Gastroesophageal sphincter (tissue), 4 donors: ENCODE data around the gene ADAM12. TPM values are rescaled to one million over a fixed set of nuclear protein-coding genes. Genes with fewer than 3 reads are reported as not detected.

Experiments used
- ATAC-seq: fragments of 150-250 bp; one replicate; pipeline ENCODE4 v1.9.1; 2016; ENCODE audit warnings: mild to moderate bottlenecking, moderate library complexity
- H3K27ac ChIP-seq, 4 donors: fragments of 200-600 bp; sonication (generic) in 3 of 4; 1 replicate in 3 of 4; 2 replicates in 1 of 4; pipeline ENCODE4 v1.5.1; 2016 to 2019
- H3K27me3 ChIP-seq: fragments of 200-600 bp; sonication (generic); one replicate; pipeline ENCODE4 v1.5.1; 2019
- H3K36me3 ChIP-seq, 2 donors: fragments of 200-600 bp; sonication (generic); one replicate each; pipeline ENCODE4 v1.5.1; 2019; ENCODE audit warnings: control low read depth in 1 of 2
- H3K4me1 ChIP-seq, 3 donors: fragments of 200-600 bp; sonication (generic); 1 replicate in 2 of 3; 2 replicates in 1 of 3; pipeline ENCODE4 v1.5.1; 2016 to 2019; ENCODE audit warnings: control low read depth in 2 of 3
- H3K4me3 ChIP-seq, 2 donors: fragments of 200-600 bp; sonication (generic); one replicate each; pipeline ENCODE4 v1.5.1; 2019; ENCODE audit warnings: mild to moderate bottlenecking in 1 of 2, moderate library complexity in 1 of 2
- H3K9me3 ChIP-seq, 3 donors: fragments of 200-600 bp; sonication (generic); one replicate each; pipeline ENCODE4 v1.5.1; 2017 to 2019; ENCODE audit warnings: control low read depth in 2 of 3
- EP300 ChIP-seq: sonication (generic); formaldehyde crosslinking; IDR thresholded peaks from one replicate; pipeline ENCODE4 v1.6.1; 2017; ENCODE audit warnings: antibody characterized with exemption, mild to moderate bottlenecking
- POLR2A ChIP-seq, 2 donors: fragments of 450-650 bp; IDR thresholded peaks; one replicate each; pipeline ENCODE4 v1.6.1; 2017; ENCODE audit warnings: antibody characterized with exemption in 2 of 2, mild to moderate bottlenecking in 2 of 2, moderate library complexity in 1 of 2
- POLR2AphosphoS5 ChIP-seq: sonication (generic); formaldehyde crosslinking; IDR thresholded peaks from one replicate; pipeline ENCODE4 v1.6.1; 2017; ENCODE audit warnings: antibody characterized with exemption
- WGBS, 2 donors: methylation state at CpG; one replicate each; pipeline ENCODE4 v1.1.5; 2018; ENCODE audit warnings: low coverage in 1 of 2; 5-methylcytosine and 5-hydroxymethylcytosine counted together
- total RNA-seq, 4 donors: library from RNA; depleted of rRNA; stranded (reverse); fragments of >200 nt; gene quantifications; one replicate each; pipeline ENCODE4 v1.1.0, GENCODE V29; 2016
- TF ChIP-seq, protein P1 (sequence below), 4 experiments: fragments of 200-600 bp in 2 of 4; fragments of 450-650 bp in 2 of 4; sonication (generic) in 1 of 4; IDR thresholded peaks; one replicate each; pipeline ENCODE4 v1.5.1; 2017 to 2019; ENCODE audit warnings: antibody characterized with exemption in 4 of 4, mild to moderate bottlenecking in 2 of 4, moderate library complexity in 2 of 4

ADAM12 gene
- total RNA-seq, 4 donors from 2014 or later, result 0.27 to 1.2 (median 0.89) TPM

- ATAC-seq, result no peak
- TF ChIP-seq POLR2A (IDR thresholded peaks at IDR 0.05) (no peak), POLR2AphosphoS5 (no peak), EP300 (no peak)
- TF ChIP-seq, protein P1, sequence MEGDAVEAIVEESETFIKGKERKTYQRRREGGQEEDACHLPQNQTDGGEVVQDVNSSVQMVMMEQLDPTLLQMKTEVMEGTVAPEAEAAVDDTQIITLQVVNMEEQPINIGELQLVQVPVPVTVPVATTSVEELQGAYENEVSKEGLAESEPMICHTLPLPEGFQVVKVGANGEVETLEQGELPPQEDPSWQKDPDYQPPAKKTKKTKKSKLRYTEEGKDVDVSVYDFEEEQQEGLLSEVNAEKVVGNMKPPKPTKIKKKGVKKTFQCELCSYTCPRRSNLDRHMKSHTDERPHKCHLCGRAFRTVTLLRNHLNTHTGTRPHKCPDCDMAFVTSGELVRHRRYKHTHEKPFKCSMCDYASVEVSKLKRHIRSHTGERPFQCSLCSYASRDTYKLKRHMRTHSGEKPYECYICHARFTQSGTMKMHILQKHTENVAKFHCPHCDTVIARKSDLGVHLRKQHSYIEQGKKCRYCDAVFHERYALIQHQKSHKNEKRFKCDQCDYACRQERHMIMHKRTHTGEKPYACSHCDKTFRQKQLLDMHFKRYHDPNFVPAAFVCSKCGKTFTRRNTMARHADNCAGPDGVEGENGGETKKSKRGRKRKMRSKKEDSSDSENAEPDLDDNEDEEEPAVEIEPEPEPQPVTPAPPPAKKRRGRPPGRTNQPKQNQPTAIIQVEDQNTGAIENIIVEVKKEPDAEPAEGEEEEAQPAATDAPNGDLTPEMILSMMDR (IDR thresholded peaks at IDR 0.05), result no peak
- WGBS, 2 donors, result 78% methylated on average over 1 of the region's 1 CpG; no CpG with 5 or more reads in 1 of the 2 donors
- H3K9me3 ChIP-seq, result no peaks in the 10 kb centered on the region
- H3K4me1 ChIP-seq, result no peaks in the 10 kb centered on the region
- peaks cover 24% of the 10 kb centered on the region for H3K27me3 ChIP-seq
- H3K4me3 ChIP-seq, result no peak overlapping the region
- H3K27ac ChIP-seq, result no peak overlapping the region
- no peaks in the 10 kb centered on the region for H3K36me3 ChIP-seq
Measured at GRCh38 chr10:126207851-126208250, 180.4 kb downstream of the ADAM12 start.

- H3K27ac ChIP-seq, result no peak overlapping the region
- no peak for ATAC-seq
- TF ChIP-seq, protein P1 (IDR thresholded peaks at IDR 0.05), result no peak
- TF ChIP-seq EP300 (no peak), POLR2AphosphoS5 (no peak), POLR2A (IDR thresholded peaks at IDR 0.05) (no peak)
- peaks cover 24% of the 10 kb centered on the region for H3K27me3 ChIP-seq
- H3K4me3 ChIP-seq, result no peak overlapping the region
- H3K4me1 ChIP-seq, result no peaks in the 10 kb centered on the region
- H3K9me3 ChIP-seq, result no peaks in the 10 kb centered on the region
- H3K36me3 ChIP-seq, result no peaks in the 10 kb centered on the region
- 70 to 98% methylated on average over 3 of the region's 3 CpGs for WGBS, 2 donors
Measured at GRCh38 chr10:126207313-126207771, 180.9 kb downstream of the ADAM12 start.

- no peaks in the 10 kb centered on the region for H3K4me1 ChIP-seq
- H3K4me3 ChIP-seq, result no peak overlapping the region
- no peaks in the 10 kb centered on the region for H3K9me3 ChIP-seq
- H3K27ac ChIP-seq, result no peak overlapping the region
- H3K27me3 ChIP-seq, result peaks cover 11% of the 10 kb centered on the region
- ATAC-seq, result no peak
- TF ChIP-seq EP300, result no peak
- TF ChIP-seq, protein P1 (IDR thresholded peaks at IDR 0.05), result no peak
- no peak for TF ChIP-seq POLR2AphosphoS5
- TF ChIP-seq POLR2A (IDR thresholded peaks at IDR 0.05), result no peak
- 75 to 100% methylated on average over 1 of the region's 1 CpG for WGBS, 2 donors
- H3K36me3 ChIP-seq, result no peaks in the 10 kb centered on the region
Measured at GRCh38 chr10:126205486-126206205, 182.6 kb downstream of the ADAM12 start.

DNA sequence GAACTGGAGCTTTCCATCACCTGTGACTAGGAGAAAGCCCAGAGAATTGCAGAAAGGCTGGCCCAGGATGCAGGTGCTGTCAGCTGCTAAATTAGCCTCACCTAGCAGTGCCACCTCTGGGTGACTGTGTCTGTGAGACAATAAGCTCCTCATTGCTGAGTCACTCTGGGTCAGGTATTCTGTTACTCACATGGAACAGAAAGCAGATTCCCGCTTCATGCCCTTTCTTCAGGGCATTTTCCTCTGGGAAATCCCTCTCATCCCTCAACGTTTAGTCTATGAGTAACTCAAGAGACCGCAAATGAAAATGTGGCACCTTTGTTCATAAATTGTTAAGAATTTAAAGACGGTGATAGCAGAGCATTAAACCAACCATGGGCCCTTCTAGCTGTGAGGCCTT is 184.0 kb downstream of the ADAM12 start:
- no peaks in the 10 kb centered on the region for H3K36me3 ChIP-seq
- peaks cover 7% of the 10 kb centered on the region for H3K27me3 ChIP-seq
- no peaks in the 10 kb centered on the region for H3K9me3 ChIP-seq
- H3K4me1 ChIP-seq, result no peaks in the 10 kb centered on the region
- ATAC-seq, result no peak
- no peak overlapping the region for H3K27ac ChIP-seq
- WGBS, 2 donors, result 90 to 92% methylated on average over 3 to 4 of the region's 4 CpGs
- TF ChIP-seq POLR2A (IDR thresholded peaks at IDR 0.05) (no peak), POLR2AphosphoS5 (no peak), EP300 (no peak)
- TF ChIP-seq, protein P1 (IDR thresholded peaks at IDR 0.05), result no peak
- no peak overlapping the region for H3K4me3 ChIP-seq

GRCh38 chr10:126203746-126204145 is 184.5 kb downstream of the ADAM12 start:
- Histone ChIP-seq H3K4me1 (no peaks in the 10 kb centered on the region), H3K9me3 (no peaks in the 10 kb centered on the region), H3K27ac (no peak overlapping the region), H3K4me3 (no peak overlapping the region), H3K27me3 (peaks cover 7% of the 10 kb centered on the region), H3K36me3 (no peaks in the 10 kb centered on the region)
- 91 to 94% methylated on average over 6 to 7 of the region's 7 CpGs for WGBS, 2 donors
- no peak for TF ChIP-seq POLR2AphosphoS5
- no peak for TF ChIP-seq POLR2A (IDR thresholded peaks at IDR 0.05)
- TF ChIP-seq, protein P1 (IDR thresholded peaks at IDR 0.05), result no peak
- no peak for TF ChIP-seq EP300
- ATAC-seq, result no peak
